ENCODE results near the gene FH. TPM values are rescaled to one million over a fixed set of nuclear protein-coding genes. Genes with fewer than 3 reads are reported as not detected.
A peak's percentile ranks its signal among the peaks of the same experiment; 100 is the strongest.

FH gene
- total and polyA plus RNA-seq, 10 of the 15 experiments (the other 5 are each of a cell fraction or from before 2014, with no cell fraction given) = 44.7 to 124 (median 76.2) TPM

DNA sequence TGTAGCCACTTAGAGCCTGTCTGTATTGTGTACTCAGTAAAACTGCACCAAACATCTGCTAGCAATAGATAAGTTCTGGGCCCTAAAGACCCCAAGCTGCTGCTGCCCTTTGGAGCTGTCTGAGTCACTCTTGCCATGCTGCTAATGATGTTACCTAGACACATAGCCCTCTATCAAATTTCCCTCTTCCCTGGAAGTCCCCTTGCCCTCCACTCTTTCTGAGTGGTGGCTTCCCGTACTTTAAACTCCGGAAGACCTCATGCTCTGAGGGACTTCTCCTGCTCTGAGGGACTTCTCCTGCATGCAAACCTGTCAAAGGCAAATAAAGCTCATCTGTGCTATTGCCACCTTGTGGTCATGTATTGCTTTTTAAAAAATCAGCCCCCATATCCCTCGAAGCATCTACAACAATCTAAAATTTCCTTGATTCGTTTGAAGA is 34.0 kb downstream of the FH start:
- WGBS (ENCODE audit: insufficient coverage, insufficient replicate concordance, low lambda C conversion rate, missing lambda C conversion rate) = 2% methylated on average over 4 of the region's 4 CpGs

More for the DNA sequence above, 34.0 kb downstream of the FH start:
- ChIA-PET CTCF (interaction anchor here (0.6 to 3.0 kb wide), 21 partner anchors 9 to 754 kb away, joined by 3 to 16 read pairs (median 5); no protein-coding TSS in a partner anchor), SMC1A (ENCODE audit: uncharacterized antibody, unreplicated experiment) (interaction anchor here (0.8 to 1.9 kb wide), 5 partner anchors 8 to 754 kb away, joined by 3 to 14 read pairs (median 4); no protein-coding TSS in a partner anchor), RAD21 (ENCODE audit: unreplicated experiment) (interaction anchor here (0.9 to 1.7 kb wide), 7 partner anchors 8 to 1828 kb away, joined by 3 to 10 read pairs (median 4); no protein-coding TSS in a partner anchor), POLR2A (interaction anchor here (0.6 kb wide), 1 partner anchor 319 kb away, joined by 7 read pairs; no protein-coding TSS in a partner anchor)
- Histone ChIP-seq H4K20me1 (ENCODE audit: control insufficient read depth, insufficient read depth) (no peaks in the 10 kb centered on the region), H3K4me2 (ENCODE audit: control insufficient read depth, insufficient read depth) (no peak overlapping the region), H2AFZ (ENCODE audit: control insufficient read depth, low read depth, low read length) (no peak overlapping the region), H3K9ac (ENCODE audit: control insufficient read depth, insufficient read depth, low read length) (no peak overlapping the region), H3K4me3 (no peak overlapping the region), H3K4me1 (ENCODE audit: control insufficient read depth, insufficient read depth, low read length) (peaks cover 3% of the 10 kb centered on the region; the same call in 1 of the 2 replicates), H3K79me2 (ENCODE audit: control insufficient read depth, insufficient read depth, low read length) (no peaks in the 10 kb centered on the region), H3K27me3 (replicated peaks in 1 of 2; ENCODE audit: control insufficient read depth in 2 of 2, insufficient read depth in 2 of 2, low read length in 1 of 2) (no peaks in the 10 kb centered on the region), H3K36me3 (ENCODE audit: control insufficient read depth in 2 of 2, insufficient read depth in 2 of 2, low read length in 1 of 2) (no peaks in the 10 kb centered on the region), H3K27ac (ENCODE audit: control insufficient read depth, insufficient read depth) (no peak overlapping the region), H3K9me3 (replicated peaks; ENCODE audit: control insufficient read depth, insufficient read depth, low read length) (no peaks in the 10 kb centered on the region; the same call in 2 of the 3 replicates)
- 0 out of 2 replicates have a peak, but pooled peaks have one; percentile 31 for TF ChIP-seq DPF2 (IDR thresholded peaks at IDR 0.05)
- no peak for TF ChIP-seq SIX5 (IDR thresholded peaks at IDR 0.05; ENCODE audit: low read depth, low read length, severe bottlenecking)
- TF ChIP-seq, protein P1, sequence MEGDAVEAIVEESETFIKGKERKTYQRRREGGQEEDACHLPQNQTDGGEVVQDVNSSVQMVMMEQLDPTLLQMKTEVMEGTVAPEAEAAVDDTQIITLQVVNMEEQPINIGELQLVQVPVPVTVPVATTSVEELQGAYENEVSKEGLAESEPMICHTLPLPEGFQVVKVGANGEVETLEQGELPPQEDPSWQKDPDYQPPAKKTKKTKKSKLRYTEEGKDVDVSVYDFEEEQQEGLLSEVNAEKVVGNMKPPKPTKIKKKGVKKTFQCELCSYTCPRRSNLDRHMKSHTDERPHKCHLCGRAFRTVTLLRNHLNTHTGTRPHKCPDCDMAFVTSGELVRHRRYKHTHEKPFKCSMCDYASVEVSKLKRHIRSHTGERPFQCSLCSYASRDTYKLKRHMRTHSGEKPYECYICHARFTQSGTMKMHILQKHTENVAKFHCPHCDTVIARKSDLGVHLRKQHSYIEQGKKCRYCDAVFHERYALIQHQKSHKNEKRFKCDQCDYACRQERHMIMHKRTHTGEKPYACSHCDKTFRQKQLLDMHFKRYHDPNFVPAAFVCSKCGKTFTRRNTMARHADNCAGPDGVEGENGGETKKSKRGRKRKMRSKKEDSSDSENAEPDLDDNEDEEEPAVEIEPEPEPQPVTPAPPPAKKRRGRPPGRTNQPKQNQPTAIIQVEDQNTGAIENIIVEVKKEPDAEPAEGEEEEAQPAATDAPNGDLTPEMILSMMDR (IDR thresholded peaks at IDR 0.05 in 2 of 3, conservative IDR thresholded peaks at IDR 0.05 in 1 of 3; ENCODE audit: control insufficient read depth in 2 of 3, extremely low read depth in 1 of 3, insufficient read depth in 1 of 3, low read depth in 3 of 3, low read length in 3 of 3) = peak; percentile 42 to 50 (median 48); a peak in 4 of 6 replicates
- TF ChIP-seq SMC3 (IDR thresholded peaks at IDR 0.05; ENCODE audit: borderline replicate concordance, low read length) = peak; percentile 54; the same call in 1 of the 2 replicates
- TF ChIP-seq POU2F2 (IDR thresholded peaks at IDR 0.05; ENCODE audit: borderline replicate concordance, low read depth, low read length) = no peak
- TF ChIP-seq RELA (IDR thresholded peaks at IDR 0.05; ENCODE audit: borderline replicate concordance, partially characterized antibody) = peak; percentile 18
- 0 out of 2 replicates have a peak, but pooled peaks have one; percentile 1 for TF ChIP-seq BCL11A (IDR thresholded peaks at IDR 0.05; ENCODE audit: low read depth, low read length)
- no peak for TF ChIP-seq BACH1 (IDR thresholded peaks at IDR 0.05; ENCODE audit: borderline replicate concordance)
- no peak for TF ChIP-seq CHD4 (IDR thresholded peaks at IDR 0.05)
- peak; percentile 38; the same call in 1 of the 2 replicates for TF ChIP-seq RAD21 (IDR thresholded peaks at IDR 0.05; ENCODE audit: insufficient read depth, low read depth, low read length)
- TF ChIP-seq BRCA1 (IDR thresholded peaks at IDR 0.05; ENCODE audit: low read depth, low read length) = no peak
- 0 out of 2 replicates have a peak, but pooled peaks have one; percentile 25 for TF ChIP-seq IKZF1 (conservative IDR thresholded peaks at IDR 0.05)
- peak; percentile 70 for FAIRE-seq
- BruUV-seq (replicated peaks) = no TSS peak
- intact Hi-C loops (cut with micrococcal nuclease; ENCODE audit: unreplicated experiment) = loop anchor here (1.0 to 5.0 kb wide), 3 partner anchors 518 to 753 kb away; no protein-coding TSS in a partner anchor
- in situ Hi-C loops (cut with MboI) = loop anchor here (10.0 kb wide), 2 partner anchors 601 to 751 kb away; no protein-coding TSS in a partner anchor
- DNase-seq (ENCODE audit: low read depth, low spot score) = peak; percentile 23
- peak; percentile 84 for ATAC-seq
